Calu3 (cell line): ENCODE measurements around the gene GALK2. TPM values are rescaled to one million over a fixed set of nuclear protein-coding genes. Genes with fewer than 3 reads are reported as not detected.

Experiments
- BruUV-seq: library from RNA; stranded (reverse); fragments of 400-500 nt; replicated peaks from 2 replicates; lab custom pipeline; 2021; lab: Mats Ljungman, UMichigan
- CTCF ChIA-PET: fragments of 300-600 bp; sonication (Branson Sonifier 250); formaldehyde crosslinking; loops from one replicate; lab custom pipeline; 2022; ENCODE audit warnings: antibody characterized with exemption; lab: Charles Lee
- DNase-seq: peaks from one replicate; pipeline ENCODE4 v3.0.0; 2022
- H3K27ac Mint-ChIP-seq: one replicate; pipeline ENCODE4 v1.8.0; 2022; ENCODE audit warnings: mixed read lengths; ENCODE audit not compliant: unreplicated experiment
- H3K27me3 Mint-ChIP-seq: one replicate; pipeline ENCODE4 v1.8.0; 2022; ENCODE audit warnings: mixed read lengths; ENCODE audit not compliant: unreplicated experiment
- H3K36me3 Mint-ChIP-seq: one replicate; pipeline ENCODE4 v1.8.0; 2022; ENCODE audit warnings: mild to moderate bottlenecking, moderate library complexity, mixed read lengths; ENCODE audit not compliant: insufficient read depth, unreplicated experiment
- H3K4me1 Mint-ChIP-seq: one replicate; pipeline ENCODE4 v1.8.0; 2022; ENCODE audit warnings: mild to moderate bottlenecking, low read depth, mixed read lengths; ENCODE audit not compliant: unreplicated experiment
- H3K4me3 Mint-ChIP-seq: one replicate; pipeline ENCODE4 v1.8.0; 2022; ENCODE audit warnings: mild to moderate bottlenecking, low read depth, moderate library complexity, mixed read lengths; ENCODE audit not compliant: unreplicated experiment
- H3K9me3 Mint-ChIP-seq: one replicate; pipeline ENCODE4 v1.8.0; 2022; ENCODE audit warnings: low read depth, mixed read lengths; ENCODE audit not compliant: unreplicated experiment
- intact Hi-C: fragments of 100-400 bp; cut with micrococcal nuclease; formaldehyde crosslinking; loops from one replicate; pipeline ENCODE4 v1.10.0; 2022; ENCODE audit not compliant: unreplicated experiment
- total RNA-seq: library from RNA; stranded (reverse); gene quantifications from 2 replicates; pipeline ENCODE4 v1.2.3, GENCODE V29; 2022
- TF ChIP-seq, protein P1 (sequence below): fragments of 200-600 bp; IDR thresholded peaks from one replicate; pipeline ENCODE4 v1.8.0; 2022; ENCODE audit warnings: antibody characterized with exemption; ENCODE audit not compliant: unreplicated experiment

GALK2 gene
- total RNA-seq, 1 experiment from 2014 or later, result 48.3 TPM

GRCh38 chr15:49309889-49310288 is 139.8 kb downstream of the GALK2 start:
- Mint-ChIP-seq H3K27me3 (no peaks in the 10 kb centered on the region), H3K9me3 (no peaks in the 10 kb centered on the region), H3K4me3 (no peak overlapping the region), H3K36me3 (peaks cover 5% of the 10 kb centered on the region), H3K27ac (no peak overlapping the region), H3K4me1 (no peaks in the 10 kb centered on the region)
- TF ChIP-seq, protein P1, sequence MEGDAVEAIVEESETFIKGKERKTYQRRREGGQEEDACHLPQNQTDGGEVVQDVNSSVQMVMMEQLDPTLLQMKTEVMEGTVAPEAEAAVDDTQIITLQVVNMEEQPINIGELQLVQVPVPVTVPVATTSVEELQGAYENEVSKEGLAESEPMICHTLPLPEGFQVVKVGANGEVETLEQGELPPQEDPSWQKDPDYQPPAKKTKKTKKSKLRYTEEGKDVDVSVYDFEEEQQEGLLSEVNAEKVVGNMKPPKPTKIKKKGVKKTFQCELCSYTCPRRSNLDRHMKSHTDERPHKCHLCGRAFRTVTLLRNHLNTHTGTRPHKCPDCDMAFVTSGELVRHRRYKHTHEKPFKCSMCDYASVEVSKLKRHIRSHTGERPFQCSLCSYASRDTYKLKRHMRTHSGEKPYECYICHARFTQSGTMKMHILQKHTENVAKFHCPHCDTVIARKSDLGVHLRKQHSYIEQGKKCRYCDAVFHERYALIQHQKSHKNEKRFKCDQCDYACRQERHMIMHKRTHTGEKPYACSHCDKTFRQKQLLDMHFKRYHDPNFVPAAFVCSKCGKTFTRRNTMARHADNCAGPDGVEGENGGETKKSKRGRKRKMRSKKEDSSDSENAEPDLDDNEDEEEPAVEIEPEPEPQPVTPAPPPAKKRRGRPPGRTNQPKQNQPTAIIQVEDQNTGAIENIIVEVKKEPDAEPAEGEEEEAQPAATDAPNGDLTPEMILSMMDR, result no peak
- intact Hi-C loops, result no loop called here
- no TSS peak for BruUV-seq
- no peak for DNase-seq
- CTCF ChIA-PET, result interaction anchor here (0.7 kb wide), 1 partner anchor 34 kb away, joined by 3 read pairs; no protein-coding TSS in a partner anchor

DNA sequence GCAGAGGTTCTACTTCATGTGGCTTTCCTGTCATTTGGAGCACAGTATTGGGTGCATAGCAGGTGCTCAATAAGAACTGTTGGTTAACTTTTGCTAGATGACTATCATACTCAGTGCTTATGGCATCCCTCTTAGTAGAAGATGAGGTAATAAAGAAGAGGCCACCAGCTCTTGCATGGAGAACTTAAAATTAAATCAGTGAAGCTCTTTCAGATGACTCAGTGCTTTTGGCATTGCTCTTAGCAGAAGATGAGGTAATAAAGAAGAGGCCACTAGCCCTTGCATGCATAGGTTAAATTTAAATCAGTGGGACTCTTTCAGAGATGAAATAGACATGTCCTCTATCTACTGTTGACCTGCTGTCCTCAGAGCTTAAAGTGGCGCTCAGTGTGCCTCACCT is 143.6 kb downstream of the GALK2 start:
- no peaks in the 10 kb centered on the region for H3K9me3 Mint-ChIP-seq
- H3K27ac Mint-ChIP-seq, result no peak overlapping the region
- peaks cover 4% of the 10 kb centered on the region for H3K36me3 Mint-ChIP-seq
- CTCF ChIA-PET, result no interaction called here
- H3K4me1 Mint-ChIP-seq, result no peaks in the 10 kb centered on the region
- intact Hi-C loops, result no loop called here
- H3K4me3 Mint-ChIP-seq, result no peak overlapping the region
- H3K27me3 Mint-ChIP-seq, result no peaks in the 10 kb centered on the region
- BruUV-seq, result no TSS peak
- no peak for DNase-seq
- TF ChIP-seq, protein P1, result no peak

- Mint-ChIP-seq H3K9me3 (no peaks in the 10 kb centered on the region), H3K36me3 (peaks cover 4% of the 10 kb centered on the region), H3K27ac (no peak overlapping the region), H3K4me1 (no peaks in the 10 kb centered on the region), H3K27me3 (no peaks in the 10 kb centered on the region), H3K4me3 (no peak overlapping the region)
- CTCF ChIA-PET, result no interaction called here
- no TSS peak for BruUV-seq
- no peak for DNase-seq
- intact Hi-C loops, result no loop called here
- TF ChIP-seq, protein P1, result no peak
These were observed 144.7 kb downstream of the GALK2 start for GRCh38 chr15:49314716-49315115.

- no peaks in the 10 kb centered on the region for H3K27me3 Mint-ChIP-seq
- BruUV-seq, result no TSS peak
- CTCF ChIA-PET, result no interaction called here
- intact Hi-C loops, result no loop called here
- no peaks in the 10 kb centered on the region for H3K4me1 Mint-ChIP-seq
- H3K4me3 Mint-ChIP-seq, result no peak overlapping the region
- TF ChIP-seq, protein P1, result no peak
- no peak overlapping the region for H3K27ac Mint-ChIP-seq
- DNase-seq, result no peak
- H3K36me3 Mint-ChIP-seq, result peaks cover 4% of the 10 kb centered on the region
- no peaks in the 10 kb centered on the region for H3K9me3 Mint-ChIP-seq
These were observed 145.4 kb downstream of the GALK2 start for GRCh38 chr15:49315391-49315823.
